HG03097 (cell line): Measurements from ENCODE around the gene HTRA3.

Source experiments
- ATAC-seq: cut with Tn5 transposase; IDR thresholded peaks from one replicate; pipeline ENCODE4 v1.9.1; 2021; ENCODE audit not compliant: unreplicated experiment, low FRiP score

The HTRA3 gene

GRCh38 chr4:8245884-8246833 is 23.4 kb upstream of the HTRA3 start:
- ATAC-seq = no peak

DNA sequence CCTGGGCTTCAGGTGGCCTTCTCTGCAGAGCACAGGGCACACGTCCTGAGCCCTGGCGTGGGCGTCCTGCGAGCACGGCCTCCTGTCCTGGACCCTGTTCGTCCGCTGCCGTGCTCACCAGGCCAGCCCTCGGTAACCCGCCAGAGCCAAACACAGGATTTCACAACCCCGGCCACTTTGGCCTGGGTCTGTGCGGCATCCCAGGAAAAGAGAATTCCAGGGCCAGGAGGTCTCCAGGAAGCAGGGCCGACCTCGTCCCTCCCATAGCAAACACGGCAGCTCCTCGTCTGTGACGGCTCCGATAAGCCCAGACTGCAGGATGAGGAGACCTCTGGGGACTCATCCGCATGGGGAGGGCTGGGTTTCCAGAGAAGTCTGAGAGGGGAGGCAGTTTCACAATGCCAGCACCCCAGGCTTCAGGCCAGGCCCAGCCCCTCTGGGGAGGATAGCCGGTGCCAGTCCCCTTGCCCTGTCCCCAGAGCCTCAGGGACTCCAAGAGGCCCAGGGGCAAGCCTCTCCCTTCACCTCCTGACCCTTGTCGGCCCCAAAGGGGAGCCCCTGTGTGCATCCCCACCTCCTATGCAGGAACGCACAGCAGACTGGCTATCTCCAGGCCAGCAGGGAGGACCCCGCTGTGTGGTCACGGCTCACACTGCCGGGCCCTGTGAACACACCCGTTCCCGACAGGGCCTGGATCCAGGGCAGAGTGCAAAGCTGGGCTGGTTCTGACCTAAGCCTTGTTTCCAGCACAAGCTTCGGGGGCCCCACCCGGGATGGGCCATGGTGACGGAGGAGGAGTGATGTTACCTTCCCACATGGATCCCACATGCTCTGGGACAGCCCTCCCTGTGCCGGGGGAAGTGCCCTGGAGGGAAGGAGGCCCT is 22.3 kb upstream of the HTRA3 start:
- ATAC-seq = no peak

GRCh38 chr4:8248091-8248490 is 21.5 kb upstream of the HTRA3 start:
- ATAC-seq = no peak

- no peak for ATAC-seq
Observed at GRCh38 chr4:8250227-8250626, 19.3 kb upstream of the HTRA3 start.

GRCh38 chr4:8250637-8251036 is 18.9 kb upstream of the HTRA3 start:
- ATAC-seq = no peak

DNA sequence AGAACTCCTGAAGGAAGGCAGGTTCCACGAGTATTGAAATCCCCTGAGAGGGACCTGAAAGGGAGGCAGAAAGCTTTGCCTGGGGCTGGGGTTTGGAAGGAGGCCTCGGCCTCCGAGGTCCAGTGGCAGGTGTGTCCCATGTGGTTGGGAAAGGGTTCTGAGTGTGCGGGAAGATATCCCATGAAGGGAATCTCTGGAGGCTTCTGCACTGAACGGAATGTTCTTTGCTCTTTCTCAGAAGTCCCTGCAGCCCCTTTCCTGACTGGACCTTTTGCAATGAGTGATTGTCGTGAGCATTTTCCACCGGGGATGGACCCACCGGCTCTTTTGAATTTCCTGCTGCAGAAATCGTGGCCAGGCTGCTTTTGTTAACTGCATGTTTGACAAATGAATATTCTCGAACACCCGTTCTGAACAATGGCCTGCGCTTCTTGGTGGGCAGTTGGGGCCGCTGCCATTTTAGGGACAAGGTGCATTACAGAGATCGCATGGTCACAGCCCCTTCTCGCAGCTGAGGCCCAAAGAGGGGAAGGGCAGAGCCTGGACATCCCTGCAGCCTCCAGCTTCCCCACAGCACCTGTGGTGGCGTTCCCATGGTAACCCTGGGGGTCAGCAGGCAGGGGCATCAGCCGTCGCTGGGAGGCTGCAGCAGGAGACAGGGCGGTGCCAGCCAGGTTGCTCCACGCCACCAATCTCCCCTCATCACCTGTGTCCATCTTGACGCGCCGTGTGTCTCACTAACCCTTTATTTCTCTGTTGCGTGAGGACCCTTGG is 18.3 kb upstream of the HTRA3 start:
- no peak for ATAC-seq

DNA sequence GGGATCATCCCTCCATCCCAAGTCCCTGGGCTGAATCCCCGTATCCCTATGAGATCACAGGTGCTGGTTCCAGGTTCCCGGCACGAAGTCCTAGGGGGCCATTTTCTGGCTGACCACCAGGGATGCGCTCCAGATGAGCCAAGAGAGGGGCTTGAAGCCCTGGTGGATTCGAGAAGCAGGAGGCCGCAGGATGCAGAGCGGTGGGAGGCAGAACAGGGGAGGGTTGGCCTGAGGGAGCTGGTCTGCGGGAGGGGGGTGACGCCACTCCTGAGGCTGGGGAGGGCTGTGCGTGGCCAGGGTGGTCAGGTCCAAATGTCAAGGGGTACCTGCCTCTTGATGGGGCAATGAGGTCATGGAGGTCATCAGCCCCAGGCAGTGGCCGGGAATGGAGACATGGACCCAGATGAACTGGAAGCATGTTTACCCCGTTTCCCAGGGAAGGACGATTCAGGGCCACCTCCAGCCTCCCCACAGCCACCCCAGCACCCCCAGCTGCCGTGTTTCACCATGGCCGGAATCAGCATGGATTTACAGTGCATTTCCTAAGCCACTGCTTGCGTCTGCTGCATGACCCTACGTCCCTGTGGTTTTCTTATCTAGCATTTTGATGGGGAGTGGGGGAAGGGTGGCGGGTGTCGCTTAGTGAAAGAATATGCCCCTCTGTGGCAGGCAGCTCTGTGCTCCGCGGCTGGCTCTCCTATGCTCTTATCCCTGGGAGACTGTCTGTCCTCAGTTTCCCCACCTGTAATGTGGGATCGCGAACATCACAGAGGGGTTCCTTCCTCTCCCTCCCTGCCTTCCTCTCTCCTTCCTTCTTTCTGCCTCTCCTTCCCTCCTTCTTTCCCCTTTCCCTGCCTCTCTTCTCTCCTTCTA is 17.0 kb upstream of the HTRA3 start:
- ATAC-seq = no peak

- ATAC-seq = no peak
Observed at GRCh38 chr4:8254076-8254475, 15.5 kb upstream of the HTRA3 start.

DNA sequence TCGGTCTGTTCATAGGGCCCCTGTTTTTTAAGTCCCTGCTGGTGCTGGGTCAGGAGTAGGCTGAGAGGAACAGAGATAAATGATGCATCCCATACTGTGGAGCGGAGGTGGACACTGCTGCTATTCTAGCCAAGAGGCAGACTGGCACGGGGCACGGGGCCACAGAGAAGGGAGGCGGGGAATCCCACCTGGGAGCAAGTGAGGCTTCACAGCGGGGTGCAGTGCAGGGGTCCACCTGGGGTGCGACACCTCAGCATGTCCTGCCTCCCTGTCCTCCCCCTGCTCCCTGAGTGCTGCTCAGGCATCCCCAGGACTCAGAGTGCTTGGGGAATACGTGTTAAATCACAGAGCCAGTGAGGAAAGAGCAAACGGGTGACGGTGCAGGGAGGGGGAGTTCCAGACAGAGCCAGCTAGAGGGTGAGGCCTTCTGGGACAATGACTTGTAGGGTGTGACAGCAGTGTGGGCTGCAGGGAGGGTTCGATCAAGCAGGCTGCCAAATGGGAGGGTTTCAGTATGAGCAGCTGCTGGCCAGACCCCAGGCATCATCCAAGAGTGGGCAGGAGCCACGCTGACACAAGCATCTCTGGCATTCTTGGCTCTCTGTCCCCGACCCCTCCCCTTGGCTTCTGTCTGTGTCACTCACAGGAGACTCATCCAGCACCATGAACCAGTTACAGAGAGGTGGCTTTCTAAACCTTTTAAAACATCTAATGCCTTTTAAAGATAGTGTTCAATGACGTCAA is 13.7 kb upstream of the HTRA3 start:
- ATAC-seq = no peak

DNA sequence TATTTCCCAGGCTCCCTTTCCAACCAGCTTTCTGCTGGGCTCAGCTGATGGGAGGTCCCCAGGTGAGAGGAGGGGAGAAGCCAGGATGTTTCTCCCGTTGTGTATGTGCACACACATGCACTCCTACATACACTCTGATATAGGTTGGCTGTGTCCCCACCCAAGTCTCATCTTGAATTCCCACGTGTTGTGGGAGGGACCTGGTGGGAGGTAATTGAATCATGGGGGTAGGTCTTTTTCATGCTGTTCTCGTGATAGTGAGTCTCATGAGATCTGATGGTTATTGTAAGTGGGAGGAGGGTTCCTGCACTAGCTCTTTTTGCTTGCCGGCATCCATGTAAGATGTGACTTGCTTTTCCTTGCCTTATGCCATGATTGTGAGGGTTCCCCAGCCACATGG is 11.7 kb upstream of the HTRA3 start:
- ATAC-seq = no peak

DNA sequence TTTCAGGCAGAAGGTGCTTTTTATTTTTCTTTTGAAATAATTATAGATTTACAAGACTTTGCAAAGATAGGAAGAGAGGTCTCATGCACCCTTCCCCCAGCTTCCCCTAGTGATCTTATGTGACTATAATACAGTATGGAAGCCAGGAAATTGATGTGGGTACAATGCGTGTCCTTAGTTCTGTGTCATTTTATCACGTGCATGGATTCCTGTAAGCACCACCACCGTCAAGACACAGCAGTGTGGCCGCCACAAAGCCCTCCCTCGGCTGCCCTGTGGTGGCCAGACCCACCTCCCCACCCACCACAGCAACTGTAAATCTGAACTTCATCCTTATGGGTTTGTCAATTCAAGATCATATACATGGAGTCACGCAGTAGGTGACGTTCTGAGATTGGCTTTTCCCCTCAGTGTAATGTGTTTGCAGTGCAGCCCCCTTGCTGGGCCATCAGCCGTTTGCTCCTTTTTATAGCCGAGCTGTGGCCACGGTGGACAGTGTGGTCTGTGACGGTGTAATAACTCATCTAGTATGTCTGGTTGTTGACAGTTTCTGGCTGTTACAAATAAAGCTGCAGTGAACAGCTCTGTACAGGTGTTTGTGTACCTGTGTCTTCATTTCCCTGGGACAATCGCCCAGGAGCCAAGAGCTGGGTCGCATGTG is 10.9 kb upstream of the HTRA3 start:
- ATAC-seq = no peak

GRCh38 chr4:8259743-8260430 is 9.7 kb upstream of the HTRA3 start:
- no peak for ATAC-seq

GRCh38 chr4:8260656-8261111 is 8.9 kb upstream of the HTRA3 start:
- ATAC-seq = no peak

GRCh38 chr4:8261851-8262535 is 7.6 kb upstream of the HTRA3 start:
- ATAC-seq = no peak

GRCh38 chr4:8262637-8263322 is 6.8 kb upstream of the HTRA3 start:
- no peak for ATAC-seq

DNA sequence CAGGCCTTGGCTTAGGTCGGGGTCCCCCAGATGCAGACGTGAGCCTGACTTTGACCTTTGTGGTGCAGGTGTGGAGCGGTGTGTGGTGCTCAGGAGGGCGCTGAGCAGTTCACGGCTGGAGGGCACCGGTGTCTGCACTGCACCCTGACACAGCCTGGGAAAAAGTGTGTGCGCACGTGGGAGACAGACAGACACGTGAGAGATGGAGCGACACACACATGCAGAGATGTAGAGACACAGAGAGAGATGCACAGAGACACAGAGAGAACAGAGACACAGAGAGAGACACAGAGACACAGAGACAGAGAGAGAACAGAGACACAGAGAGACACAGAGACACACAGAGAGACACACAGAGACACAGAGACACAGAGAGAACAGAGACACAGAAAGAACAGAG is 6.2 kb upstream of the HTRA3 start:
- ATAC-seq = no peak

- no peak for ATAC-seq
Observed at GRCh38 chr4:8264106-8264505, 5.4 kb upstream of the HTRA3 start.
